PC-9 (cell line): ENCODE results near the gene CFAP46. TPM values are rescaled to one million over a fixed set of nuclear protein-coding genes. Genes with fewer than 3 reads are reported as not detected.

ENCODE experiments used
- BruUV-seq: library from RNA; stranded (reverse); fragments of 400-500 nt; replicated peaks from 2 replicates; lab custom pipeline; 2021; lab: Mats Ljungman, UMichigan
- CTCF ChIA-PET: fragments of 300-600 bp; sonication (Branson Sonifier 250); formaldehyde crosslinking; loops from one replicate; lab custom pipeline; 2022; ENCODE audit warnings: antibody characterized with exemption; lab: Charles Lee
- POLR2A ChIA-PET: fragments of 300-600 bp; sonication (Branson Sonifier 250); formaldehyde crosslinking; loops from one replicate; lab custom pipeline; 2022; ENCODE audit warnings: antibody characterized with exemption; ENCODE audit not compliant: unreplicated experiment; lab: Charles Lee
- DNase-seq, 2 experiments: peaks; one replicate each; pipeline versions ENCODE4 v3.0.0 to v3.0.0-alpha.2; 2015 to 2022; ENCODE audit warnings: mixed read lengths in 1 of 2
- H2AFZ ChIP-seq: fragments of 200-600 bp; sonication (generic); 2 replicates; pipeline ENCODE4 v1.8.1; 2017; ENCODE audit warnings: antibody characterized with exemption
- H3F3A ChIP-seq: fragments of 200-600 bp; sonication (generic); 2 replicates; pipeline ENCODE4 v1.8.1; 2017; ENCODE audit warnings: antibody characterized with exemption, mild to moderate bottlenecking, low read depth; ENCODE audit not compliant: insufficient read depth
- H3K27ac ChIP-seq: fragments of 200-600 bp; sonication (generic); 2 replicates; pipeline ENCODE4 v1.6.1; 2016; ENCODE audit warnings: mixed run types
- H3K27me3 ChIP-seq: fragments of 200-600 bp; sonication (generic); 2 replicates; pipeline ENCODE4 v1.6.1; 2016; ENCODE audit warnings: low read depth, mixed run types; ENCODE audit not compliant: insufficient read depth
- H3K36me3 ChIP-seq: fragments of 200-600 bp; sonication (generic); 2 replicates; pipeline ENCODE4 v1.6.1; 2016; ENCODE audit warnings: low read depth, mixed run types
- H3K4me1 ChIP-seq: fragments of 200-600 bp; sonication (generic); replicated peaks from 2 replicates; pipeline ENCODE4 v1.6.1; 2016; ENCODE audit warnings: mixed run types; ENCODE audit not compliant: insufficient read depth
- H3K4me2 ChIP-seq: fragments of 200-600 bp; sonication (generic); 2 replicates; pipeline ENCODE4 v1.6.1; 2017; ENCODE audit warnings: mixed run types
- H3K4me3 ChIP-seq: fragments of 200-600 bp; sonication (generic); 2 replicates; pipeline ENCODE4 v1.6.1; 2016; ENCODE audit warnings: mixed run types
- H3K79me2 ChIP-seq: fragments of 200-600 bp; sonication (generic); 2 replicates; pipeline ENCODE4 v1.6.1; 2017; ENCODE audit warnings: low read depth, mixed run types
- H3K9me2 ChIP-seq: fragments of 200-600 bp; sonication (generic); 2 replicates; pipeline ENCODE4 v1.8.1; 2017; ENCODE audit warnings: mild to moderate bottlenecking; ENCODE audit not compliant: insufficient read depth
- H3K9me3 ChIP-seq: fragments of 200-600 bp; sonication (generic); 2 replicates; pipeline ENCODE4 v1.8.1; 2016; ENCODE audit warnings: low read depth; ENCODE audit not compliant: insufficient read depth
- H4K20me1 ChIP-seq: fragments of 200-600 bp; sonication (generic); 2 replicates; pipeline ENCODE4 v1.8.1; 2017; ENCODE audit not compliant: insufficient read depth
- EZH2 ChIP-seq: fragments of 200-600 bp; sonication (generic); IDR thresholded peaks from 2 replicates; pipeline ENCODE4 v1.8.0; 2017; ENCODE audit warnings: antibody characterized with exemption, low read depth
- intact Hi-C: fragments of 100-400 bp; cut with micrococcal nuclease; formaldehyde crosslinking; loops from one replicate; pipeline ENCODE4 v1.10.0; 2022; ENCODE audit not compliant: unreplicated experiment
- total RNA-seq: library from RNA; stranded (reverse); gene quantifications from 2 replicates; pipeline ENCODE4 v1.2.3, GENCODE V29; 2021
- TF ChIP-seq, protein P1 (sequence below): fragments of 200-600 bp; sonication (generic); conservative IDR thresholded peaks from 2 replicates; pipeline ENCODE4 v1.6.1; 2017; ENCODE audit warnings: mixed run types, antibody characterized with exemption, mild to moderate bottlenecking, moderate library complexity

CFAP46 gene
- total RNA-seq, 1 experiment from 2014 or later, result not detected

- Histone ChIP-seq H2AFZ (no peak overlapping the region), H3K79me2 (no peaks in the 10 kb centered on the region), H3K4me2 (no peak overlapping the region), H3F3A (no peaks in the 10 kb centered on the region), H3K9me2 (no peaks in the 10 kb centered on the region), H3K9me3 (no peaks in the 10 kb centered on the region), H4K20me1 (no peaks in the 10 kb centered on the region), H3K4me3 (no peak overlapping the region), H3K4me1 (no peaks in the 10 kb centered on the region), H3K27ac (no peak overlapping the region), H3K36me3 (no peaks in the 10 kb centered on the region), H3K27me3 (peaks cover 29% of the 10 kb centered on the region)
- intact Hi-C loops, result no loop called here
- DNase-seq, result no peak
- POLR2A ChIA-PET, result no interaction called here
- TF ChIP-seq EZH2, result no peak
- TF ChIP-seq, protein P1, sequence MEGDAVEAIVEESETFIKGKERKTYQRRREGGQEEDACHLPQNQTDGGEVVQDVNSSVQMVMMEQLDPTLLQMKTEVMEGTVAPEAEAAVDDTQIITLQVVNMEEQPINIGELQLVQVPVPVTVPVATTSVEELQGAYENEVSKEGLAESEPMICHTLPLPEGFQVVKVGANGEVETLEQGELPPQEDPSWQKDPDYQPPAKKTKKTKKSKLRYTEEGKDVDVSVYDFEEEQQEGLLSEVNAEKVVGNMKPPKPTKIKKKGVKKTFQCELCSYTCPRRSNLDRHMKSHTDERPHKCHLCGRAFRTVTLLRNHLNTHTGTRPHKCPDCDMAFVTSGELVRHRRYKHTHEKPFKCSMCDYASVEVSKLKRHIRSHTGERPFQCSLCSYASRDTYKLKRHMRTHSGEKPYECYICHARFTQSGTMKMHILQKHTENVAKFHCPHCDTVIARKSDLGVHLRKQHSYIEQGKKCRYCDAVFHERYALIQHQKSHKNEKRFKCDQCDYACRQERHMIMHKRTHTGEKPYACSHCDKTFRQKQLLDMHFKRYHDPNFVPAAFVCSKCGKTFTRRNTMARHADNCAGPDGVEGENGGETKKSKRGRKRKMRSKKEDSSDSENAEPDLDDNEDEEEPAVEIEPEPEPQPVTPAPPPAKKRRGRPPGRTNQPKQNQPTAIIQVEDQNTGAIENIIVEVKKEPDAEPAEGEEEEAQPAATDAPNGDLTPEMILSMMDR, result no peak
- CTCF ChIA-PET, result no interaction called here
- no TSS peak for BruUV-seq
Observed at GRCh38 chr10:132810807-132811700, 131.3 kb downstream of the CFAP46 start.

DNA sequence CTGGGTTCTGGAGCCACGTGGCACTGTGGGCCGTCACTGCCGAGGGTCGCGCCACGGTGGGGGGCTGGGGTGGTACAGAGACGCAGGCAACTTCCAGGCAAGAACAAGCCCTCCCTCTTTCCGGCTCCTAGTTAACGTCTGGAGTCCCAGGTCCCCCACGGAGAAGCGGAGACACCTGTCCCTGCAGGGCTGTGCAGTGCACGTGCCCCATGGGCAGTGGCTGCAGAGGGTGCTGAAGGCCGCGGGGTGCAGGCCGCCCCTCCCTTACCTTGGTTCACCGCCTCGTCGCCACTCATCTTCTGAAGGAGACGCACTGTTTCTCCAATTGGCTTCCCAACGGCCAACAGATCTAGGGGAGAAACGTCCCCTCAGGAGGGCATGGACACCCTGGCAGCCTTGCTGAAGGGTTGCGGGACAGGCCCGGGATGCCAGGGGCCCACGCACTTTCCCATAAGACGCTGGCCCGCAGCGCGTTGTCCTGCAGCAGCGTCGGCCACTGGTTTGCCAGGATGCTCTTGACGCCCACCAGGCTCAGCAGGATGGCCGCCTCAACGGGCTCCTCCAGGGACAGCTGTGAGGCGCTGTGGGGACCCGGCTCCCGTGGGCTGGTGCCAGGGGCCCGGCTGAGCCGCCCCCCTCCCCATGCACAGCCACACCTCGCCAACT lies 132.1 kb downstream of the CFAP46 start:
- no peaks in the 10 kb centered on the region for H3K4me1 ChIP-seq
- ChIA-PET POLR2A (no interaction called here), CTCF (no interaction called here)
- no peaks in the 10 kb centered on the region for H3K36me3 ChIP-seq
- no peaks in the 10 kb centered on the region for H4K20me1 ChIP-seq
- H3K9me2 ChIP-seq, result no peaks in the 10 kb centered on the region
- H3K79me2 ChIP-seq, result no peaks in the 10 kb centered on the region
- no peak overlapping the region for H3K4me2 ChIP-seq
- TF ChIP-seq, protein P1, result no peak
- no peak for TF ChIP-seq EZH2
- no peak for DNase-seq
- no peak overlapping the region for H3K4me3 ChIP-seq
- H3K27ac ChIP-seq, result no peak overlapping the region
- peaks cover 22% of the 10 kb centered on the region for H3K27me3 ChIP-seq
- H3F3A ChIP-seq, result no peaks in the 10 kb centered on the region
- H2AFZ ChIP-seq, result no peak overlapping the region
- H3K9me3 ChIP-seq, result no peaks in the 10 kb centered on the region
- BruUV-seq, result no TSS peak
- intact Hi-C loops, result no loop called here

GRCh38 chr10:132809232-132810140 lies 132.9 kb downstream of the CFAP46 start:
- POLR2A ChIA-PET, result no interaction called here
- no peaks in the 10 kb centered on the region for H3F3A ChIP-seq

More at GRCh38 chr10:132809232-132810140, 132.9 kb downstream of the CFAP46 start:
- Histone ChIP-seq H3K4me2 (no peak overlapping the region), H3K27me3 (peaks cover 17% of the 10 kb centered on the region; the same call in 1 of the 2 replicates), H3K9me3 (no peaks in the 10 kb centered on the region), H3K4me3 (no peak overlapping the region), H3K79me2 (no peaks in the 10 kb centered on the region), H4K20me1 (no peaks in the 10 kb centered on the region), H3K9me2 (no peaks in the 10 kb centered on the region), H3K4me1 (no peaks in the 10 kb centered on the region), H3K27ac (no peak overlapping the region), H3K36me3 (no peaks in the 10 kb centered on the region), H2AFZ (no peak overlapping the region)
- DNase-seq, result no peak
- CTCF ChIA-PET, result no interaction called here
- BruUV-seq, result no TSS peak
- TF ChIP-seq, protein P1, result no peak
- TF ChIP-seq EZH2, result no peak
- intact Hi-C loops, result no loop called here
